VCaP (cell line): ENCODE results near the gene C5orf52.

Source experiments
- H3K27ac ChIP-seq: fragments of 450-650 bp; 2 replicates; pipeline ENCODE4 v1.5.1; 2017
- TF ChIP-seq, protein P1 (sequence below): fragments of 450-650 bp; conservative IDR thresholded peaks from 2 replicates; pipeline ENCODE4 v1.5.1; 2017; ENCODE audit warnings: mild to moderate bottlenecking, moderate library complexity

Gene C5orf52

DNA sequence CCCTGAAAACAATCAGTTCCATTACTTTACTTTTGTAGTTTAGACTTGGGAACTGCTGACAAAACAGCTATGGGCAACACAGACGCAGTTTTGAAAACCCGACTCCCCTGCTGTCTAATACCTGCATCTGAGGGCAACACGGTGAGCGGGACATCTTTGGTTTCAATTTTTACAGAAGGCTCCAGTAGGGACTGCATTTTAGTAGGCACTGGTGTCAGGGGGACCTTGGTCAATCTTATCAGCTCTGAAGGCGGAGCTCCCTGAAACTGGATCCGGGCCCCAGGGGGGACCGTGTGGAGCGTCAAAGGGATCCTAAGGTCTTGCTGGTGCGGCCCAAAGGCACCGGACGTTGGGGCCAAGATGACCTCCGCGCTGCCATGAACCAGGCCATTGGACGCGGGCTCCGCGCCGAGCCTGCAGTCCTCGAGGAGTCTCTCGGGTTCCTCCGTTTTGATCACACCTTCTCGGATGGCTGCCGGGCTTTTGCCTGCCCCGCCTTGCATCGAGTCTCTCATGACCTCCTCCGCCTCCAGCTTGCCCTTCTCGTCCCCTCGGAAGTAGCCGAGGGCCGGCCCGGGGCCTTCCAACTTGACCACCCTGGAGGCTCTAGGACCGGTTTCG lies 20.2 kb upstream of the C5orf52 start:
- TF ChIP-seq, protein P1, sequence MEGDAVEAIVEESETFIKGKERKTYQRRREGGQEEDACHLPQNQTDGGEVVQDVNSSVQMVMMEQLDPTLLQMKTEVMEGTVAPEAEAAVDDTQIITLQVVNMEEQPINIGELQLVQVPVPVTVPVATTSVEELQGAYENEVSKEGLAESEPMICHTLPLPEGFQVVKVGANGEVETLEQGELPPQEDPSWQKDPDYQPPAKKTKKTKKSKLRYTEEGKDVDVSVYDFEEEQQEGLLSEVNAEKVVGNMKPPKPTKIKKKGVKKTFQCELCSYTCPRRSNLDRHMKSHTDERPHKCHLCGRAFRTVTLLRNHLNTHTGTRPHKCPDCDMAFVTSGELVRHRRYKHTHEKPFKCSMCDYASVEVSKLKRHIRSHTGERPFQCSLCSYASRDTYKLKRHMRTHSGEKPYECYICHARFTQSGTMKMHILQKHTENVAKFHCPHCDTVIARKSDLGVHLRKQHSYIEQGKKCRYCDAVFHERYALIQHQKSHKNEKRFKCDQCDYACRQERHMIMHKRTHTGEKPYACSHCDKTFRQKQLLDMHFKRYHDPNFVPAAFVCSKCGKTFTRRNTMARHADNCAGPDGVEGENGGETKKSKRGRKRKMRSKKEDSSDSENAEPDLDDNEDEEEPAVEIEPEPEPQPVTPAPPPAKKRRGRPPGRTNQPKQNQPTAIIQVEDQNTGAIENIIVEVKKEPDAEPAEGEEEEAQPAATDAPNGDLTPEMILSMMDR: no peak
- no peak overlapping the region for H3K27ac ChIP-seq

DNA sequence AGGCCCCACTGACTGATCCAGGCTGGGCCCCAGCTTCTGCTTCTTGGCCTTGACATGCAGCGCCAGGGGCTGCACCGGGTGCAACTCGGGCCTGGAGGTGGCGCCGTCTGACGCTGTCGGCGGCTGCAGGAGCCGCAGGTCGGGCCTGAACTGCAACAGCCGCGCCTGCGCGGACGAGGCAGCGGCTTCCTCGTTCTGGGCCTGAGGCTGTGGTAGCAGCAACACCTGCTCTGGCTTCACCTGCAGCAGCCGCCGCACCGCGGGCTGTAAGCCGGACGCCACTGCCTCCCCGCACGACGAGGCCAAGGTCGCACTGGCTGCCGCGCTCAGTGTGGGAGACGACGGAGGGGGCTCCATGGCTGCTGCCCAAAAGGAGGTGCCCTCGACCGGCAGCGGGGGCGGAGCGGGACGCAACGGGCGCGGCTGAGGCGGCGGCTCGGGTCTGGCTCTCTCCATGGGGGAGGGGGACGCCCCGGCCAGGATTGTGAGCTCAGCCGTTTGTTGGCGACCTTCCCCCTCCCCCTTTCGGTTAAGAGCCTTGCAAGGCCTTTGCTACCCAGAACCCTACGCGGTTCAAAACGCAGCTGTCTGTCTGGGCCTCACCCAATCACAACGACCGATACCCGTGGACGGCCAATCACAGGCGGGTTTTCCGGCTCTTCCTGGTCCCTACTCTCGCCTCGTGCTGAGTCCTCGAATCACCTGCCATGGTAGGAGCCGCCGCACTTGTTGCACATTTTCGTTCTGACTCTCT lies 19.5 kb upstream of the C5orf52 start:
- no peak overlapping the region for H3K27ac ChIP-seq
- TF ChIP-seq, protein P1: no peak

DNA sequence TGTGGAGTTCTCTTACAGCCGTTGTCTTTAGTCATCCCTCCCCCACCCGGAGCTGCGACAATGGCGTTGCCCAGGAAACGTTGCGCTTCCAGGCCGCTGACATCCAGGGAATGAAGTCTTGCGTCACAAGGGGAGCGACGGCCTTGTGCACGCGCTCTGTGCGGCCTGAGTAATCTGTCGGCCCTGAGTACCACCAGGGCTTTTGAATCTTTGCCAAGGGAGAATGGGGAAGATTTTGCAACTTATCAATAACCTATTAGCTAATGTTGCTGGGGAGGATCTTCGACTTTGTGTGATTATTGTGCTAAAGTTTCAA lies 19.0 kb upstream of the C5orf52 start, which contains the start of gene SOX30:
Gene SOX30, minus strand, starts transcription at position 62 of the 316 bp plus-strand sequence. CDS start 360 bp downstream, outside the sequence.
- H3K27ac ChIP-seq: no peak within 1 kb of the TSS
- TF ChIP-seq, protein P1: no peak

DNA sequence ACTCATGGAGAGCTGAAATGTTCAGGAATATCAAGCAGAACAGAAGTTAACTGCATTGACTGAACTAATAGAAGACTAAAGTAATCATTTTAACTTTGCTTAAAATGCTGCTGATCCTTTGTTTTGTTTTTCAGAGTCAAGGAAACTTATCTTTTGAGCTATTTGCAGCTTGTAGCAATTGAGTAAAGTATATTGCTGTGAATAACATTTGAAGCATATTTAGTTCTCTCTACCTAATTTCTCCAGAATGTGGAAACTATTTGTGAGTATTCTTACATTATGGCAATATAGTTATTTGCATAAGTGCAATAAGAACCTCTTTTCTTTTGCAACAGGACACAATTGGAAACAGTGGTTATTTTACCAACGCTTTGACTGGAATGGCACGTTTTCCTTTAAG lies 13.8 kb upstream of the C5orf52 start:
- no peak overlapping the region for H3K27ac ChIP-seq
- TF ChIP-seq, protein P1: no peak

DNA sequence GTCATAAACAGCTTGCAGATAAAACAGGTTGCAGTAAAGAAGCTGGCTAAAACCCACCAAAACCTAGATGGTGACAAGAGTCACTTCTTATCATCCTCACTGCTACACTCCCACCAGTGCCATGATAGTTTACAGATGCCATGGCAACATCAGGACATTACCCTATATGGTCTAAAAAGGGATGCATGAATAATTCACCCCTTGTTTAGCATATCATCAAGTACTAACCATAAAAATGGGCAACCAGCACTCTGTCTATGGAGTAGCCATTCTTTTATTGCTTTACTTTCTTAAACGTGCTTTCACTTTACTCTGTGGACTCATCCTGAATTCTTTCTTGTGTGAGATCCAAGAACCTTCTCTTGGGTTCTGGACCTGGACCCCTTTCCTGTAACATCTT lies 12.4 kb upstream of the C5orf52 start:
- no peak overlapping the region for H3K27ac ChIP-seq
- TF ChIP-seq, protein P1: no peak

DNA sequence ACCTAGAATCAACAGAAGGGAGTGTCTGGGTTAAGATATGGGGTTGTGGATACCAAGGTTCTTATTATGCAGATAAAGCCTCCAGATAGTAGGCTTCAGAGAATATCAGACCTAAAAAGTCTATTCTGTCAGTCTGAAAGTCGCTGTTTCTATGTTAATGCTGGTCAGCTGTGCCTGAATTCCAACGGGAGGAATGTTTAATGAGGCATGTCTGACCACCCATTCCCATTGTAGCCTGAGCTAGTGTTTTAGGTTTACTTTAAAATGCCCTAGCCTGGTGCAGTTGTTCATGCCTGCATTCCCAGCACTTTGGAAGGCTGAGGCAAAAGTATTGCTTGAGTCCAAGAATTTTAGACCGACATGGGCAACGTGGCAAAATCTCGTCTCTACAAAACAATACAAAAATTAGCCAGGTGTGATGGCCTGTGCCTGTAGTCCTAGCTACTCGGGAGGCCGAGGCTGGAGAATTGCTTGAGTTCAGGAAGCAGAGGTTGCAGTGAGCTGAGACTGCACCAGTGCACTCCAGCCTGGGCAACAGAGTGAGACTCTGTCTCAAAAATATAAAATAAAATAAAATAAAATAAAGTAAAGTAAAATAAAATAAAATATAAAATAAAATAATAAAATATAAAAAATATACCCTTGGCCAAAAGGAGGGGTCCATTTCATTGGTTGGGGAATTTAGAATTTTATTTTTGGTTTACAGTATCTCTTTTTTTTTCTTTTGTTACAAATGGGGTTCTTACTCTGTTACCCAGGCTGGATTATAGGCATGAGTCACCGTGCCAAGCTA lies 11.3 kb upstream of the C5orf52 start:
- TF ChIP-seq, protein P1: no peak
- H3K27ac ChIP-seq: no peak overlapping the region

DNA sequence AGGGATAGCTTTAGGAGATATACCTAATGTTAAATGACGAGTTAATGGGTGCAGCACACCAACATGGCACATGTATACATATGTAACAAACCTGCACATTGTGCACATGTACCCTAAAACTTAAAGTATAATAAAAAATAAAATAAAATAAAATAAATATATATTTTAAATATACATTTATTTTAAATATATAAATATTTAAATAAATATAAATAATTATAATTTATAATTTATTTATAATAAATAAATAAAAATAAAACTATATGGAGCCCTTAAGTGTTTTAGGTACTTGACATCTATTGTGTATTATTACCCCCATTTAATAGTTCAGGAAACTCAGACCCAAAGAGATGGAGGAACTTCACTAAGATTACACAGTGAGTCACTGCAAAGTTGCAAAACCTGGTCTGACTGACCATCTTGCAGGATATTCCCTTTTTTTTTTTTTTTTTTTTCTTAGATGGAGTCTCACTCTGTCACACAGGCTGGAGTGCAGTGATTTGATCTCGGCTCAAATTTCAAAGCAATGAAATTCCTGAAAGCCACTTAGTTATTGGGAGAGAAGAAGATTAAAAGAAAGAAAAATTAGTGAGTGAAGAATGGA lies 5.8 kb upstream of the C5orf52 start:
- TF ChIP-seq, protein P1: no peak
- H3K27ac ChIP-seq: no peak overlapping the region
